Progenitor cell of endocrine pancreas (in vitro differentiated cells): ENCODE data around the gene LRG1. TPM values are rescaled to one million over a fixed set of nuclear protein-coding genes. Genes with fewer than 3 reads are reported as not detected.

Experiments
- DNase-seq: peaks from one replicate; pipeline ENCODE4 v3.0.0; 2021; ENCODE audit warnings: low spot score; ENCODE audit not compliant: unreplicated experiment
- H3K27ac Mint-ChIP-seq: 2 replicates; pipeline ENCODE4 v1.8.0; 2021; ENCODE audit warnings: mild to moderate bottlenecking, moderate library complexity, mixed read lengths
- H3K27me3 Mint-ChIP-seq: 2 replicates; pipeline ENCODE4 v1.8.0; 2021; ENCODE audit warnings: mixed read lengths
- H3K36me3 Mint-ChIP-seq: 2 replicates; pipeline ENCODE4 v1.8.0; 2022; ENCODE audit warnings: mixed read lengths; ENCODE audit not compliant: insufficient read depth
- H3K4me1 Mint-ChIP-seq: 2 replicates; pipeline ENCODE4 v1.8.0; 2021; ENCODE audit warnings: low read depth, mixed read lengths
- H3K4me3 Mint-ChIP-seq: 2 replicates; pipeline ENCODE4 v1.8.0; 2021; ENCODE audit warnings: low read depth, mild to moderate bottlenecking, moderate library complexity, mixed read lengths
- H3K9me3 Mint-ChIP-seq: 2 replicates; pipeline ENCODE4 v1.8.0; 2021; ENCODE audit warnings: low read depth, mixed read lengths
- CTCF ChIP-seq: fragments of 200-600 bp; sonication (generic); IDR thresholded peaks from one replicate; pipeline ENCODE4 v1.5.0; 2021; ENCODE audit warnings: antibody characterized with exemption, mild to moderate bottlenecking; ENCODE audit not compliant: unreplicated experiment
- total RNA-seq: library from RNA; stranded (reverse); gene quantifications from 2 replicates; pipeline ENCODE4 v1.2.1, GENCODE V29; 2021

The LRG1 gene
- total RNA-seq, 1 donor from 2014 or later = 0.34 TPM

DNA sequence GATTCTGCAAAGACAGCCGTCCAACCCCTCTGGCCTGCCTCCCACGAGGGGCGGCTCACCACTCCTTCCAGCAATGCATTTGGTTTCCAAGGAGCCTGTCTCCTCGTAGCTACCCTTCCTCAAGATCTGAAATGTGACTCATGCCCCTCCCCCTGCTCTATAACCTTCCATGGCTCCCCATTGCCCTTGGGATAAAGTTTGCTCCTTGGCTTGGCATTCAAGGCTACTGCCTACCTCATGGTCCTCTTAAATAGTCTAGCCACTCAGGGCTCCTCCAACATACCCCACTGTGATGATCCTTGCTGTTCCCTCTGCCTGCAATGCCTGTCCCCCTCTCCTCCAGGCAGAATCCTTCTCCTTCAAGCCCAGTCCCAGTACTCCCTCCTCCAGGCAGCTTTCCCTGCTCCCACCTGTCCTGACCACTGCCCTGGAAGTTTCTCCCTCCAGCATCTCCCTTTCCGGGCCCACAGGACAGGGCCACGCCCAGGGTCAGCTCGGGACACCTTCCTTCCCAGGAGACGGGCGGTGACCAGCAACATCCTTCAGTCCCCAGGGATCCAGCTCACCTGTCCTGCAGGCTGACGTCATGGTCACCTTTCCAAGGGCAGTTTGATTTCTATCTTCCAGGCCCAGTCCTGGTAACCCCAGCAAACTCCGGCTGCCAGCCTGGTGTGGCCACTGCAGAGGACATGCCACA is 38.9 kb upstream of the LRG1 start:
- Mint-ChIP-seq H3K27ac (no peak overlapping the region), H3K27me3 (peaks cover 19% of the 10 kb centered on the region), H3K36me3 (no peaks in the 10 kb centered on the region), H3K4me1 (peaks cover 4% of the 10 kb centered on the region), H3K9me3 (no peaks in the 10 kb centered on the region), H3K4me3 (peak overlapping the region; percentile 35)
- TF ChIP-seq CTCF = no peak
- no peak for DNase-seq

DNA sequence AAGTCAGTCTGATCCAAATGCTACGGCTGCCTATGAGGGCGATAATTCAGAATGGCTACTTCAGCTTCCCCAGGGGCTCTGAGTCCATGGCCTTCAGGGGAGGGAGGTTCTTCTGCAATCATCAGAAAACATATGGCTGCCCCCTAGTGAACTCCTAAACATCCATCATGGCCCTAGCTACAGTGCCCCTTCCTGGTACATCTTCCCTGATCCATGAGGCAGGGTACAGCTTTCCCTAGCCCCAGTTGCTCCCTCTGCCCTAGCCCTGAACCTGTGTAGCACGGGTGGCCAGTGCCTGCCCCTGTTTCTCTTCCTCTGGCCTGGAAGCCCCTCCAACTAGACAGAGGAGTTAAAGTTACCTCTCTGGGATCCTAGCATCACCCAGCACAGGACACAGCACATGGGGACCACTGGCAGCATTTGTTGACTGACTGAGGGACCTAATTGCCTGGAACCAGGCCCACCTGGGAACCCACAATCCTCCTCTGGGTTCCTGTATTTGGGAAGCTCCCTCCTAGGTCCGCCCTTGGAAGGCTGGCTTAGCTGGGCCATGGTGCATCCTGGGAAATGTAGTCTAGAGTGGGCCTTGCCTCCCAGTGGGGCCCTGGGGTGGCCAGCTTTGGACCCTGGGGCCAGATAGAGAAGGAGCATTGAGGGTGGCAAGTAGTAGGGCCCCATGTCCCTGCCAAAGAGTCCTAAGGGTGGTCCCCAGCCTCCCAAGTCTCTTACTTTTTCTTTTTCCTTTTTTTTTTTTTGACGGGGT is 37.4 kb upstream of the LRG1 start:
- Mint-ChIP-seq H3K27me3 (peaks cover 12% of the 10 kb centered on the region), H3K9me3 (no peaks in the 10 kb centered on the region), H3K36me3 (no peaks in the 10 kb centered on the region), H3K27ac (no peak overlapping the region), H3K4me3 (no peak overlapping the region), H3K4me1 (peaks cover 2% of the 10 kb centered on the region)
- no peak for TF ChIP-seq CTCF
- no peak for DNase-seq

GRCh38 chr19:4576016-4576933 is 36.4 kb upstream of the LRG1 start:
- peak; percentile 74 for DNase-seq
- peak overlapping the region; percentile 63 for H3K27ac Mint-ChIP-seq
- TF ChIP-seq CTCF = peak; percentile 69
- H3K4me1 Mint-ChIP-seq = peaks cover 1% of the 10 kb centered on the region
- peaks cover 7% of the 10 kb centered on the region for H3K27me3 Mint-ChIP-seq
- no peaks in the 10 kb centered on the region for H3K9me3 Mint-ChIP-seq
- H3K4me3 Mint-ChIP-seq = no peak overlapping the region
- no peaks in the 10 kb centered on the region for H3K36me3 Mint-ChIP-seq

- DNase-seq = no peak
- peak overlapping the region; percentile 63 for H3K27ac Mint-ChIP-seq
- H3K36me3 Mint-ChIP-seq = no peaks in the 10 kb centered on the region
- H3K4me3 Mint-ChIP-seq = no peak overlapping the region
- peaks cover 7% of the 10 kb centered on the region for H3K27me3 Mint-ChIP-seq
- peaks cover 1% of the 10 kb centered on the region for H3K4me1 Mint-ChIP-seq
- TF ChIP-seq CTCF = no peak
- no peaks in the 10 kb centered on the region for H3K9me3 Mint-ChIP-seq
These were observed 35.6 kb upstream of the LRG1 start for GRCh38 chr19:4575267-4576015.
